HG03135 (cell line): ENCODE measurements around the gene CHCHD6.

Experiments
- ATAC-seq: cut with Tn5 transposase; IDR thresholded peaks from one replicate; pipeline ENCODE4 v1.9.1; 2021; ENCODE audit warnings: mild to moderate bottlenecking, moderate library complexity; ENCODE audit not compliant: unreplicated experiment

The CHCHD6 gene

GRCh38 chr3:126988451-126989021, 284.5 kb downstream of the CHCHD6 start:
- ATAC-seq: no peak

GRCh38 chr3:126989316-126990023, 285.4 kb downstream of the CHCHD6 start:
- no peak for ATAC-seq

- no peak for ATAC-seq
These were observed 286.1 kb downstream of the CHCHD6 start for GRCh38 chr3:126990024-126990700.

GRCh38 chr3:126990890-126991289, 286.9 kb downstream of the CHCHD6 start:
- ATAC-seq: no peak

GRCh38 chr3:126991366-126992200, 287.5 kb downstream of the CHCHD6 start:
- no peak for ATAC-seq

GRCh38 chr3:126992216-126992615, 288.2 kb downstream of the CHCHD6 start:
- no peak for ATAC-seq

- ATAC-seq: no peak
These were observed 288.7 kb downstream of the CHCHD6 start for GRCh38 chr3:126992776-126993175.

- no peak for ATAC-seq
These were observed 289.4 kb downstream of the CHCHD6 start for GRCh38 chr3:126993436-126993835.

GRCh38 chr3:126994661-126995245, 290.7 kb downstream of the CHCHD6 start:
- ATAC-seq: no peak

- ATAC-seq: no peak
These were observed 291.3 kb downstream of the CHCHD6 start for GRCh38 chr3:126995254-126995780.

GRCh38 chr3:126995926-126996512, 292.0 kb downstream of the CHCHD6 start:
- no peak for ATAC-seq

GRCh38 chr3:126996905-126997304, 292.9 kb downstream of the CHCHD6 start:
- ATAC-seq: no peak

GRCh38 chr3:126997455-126998038, 293.5 kb downstream of the CHCHD6 start:
- no peak for ATAC-seq

- ATAC-seq: no peak
These were observed 294.3 kb downstream of the CHCHD6 start for GRCh38 chr3:126998320-126998719.

GRCh38 chr3:126998728-126999127, 294.7 kb downstream of the CHCHD6 start:
- ATAC-seq: no peak

- no peak for ATAC-seq
These were observed 295.3 kb downstream of the CHCHD6 start for GRCh38 chr3:126999383-126999782.

GRCh38 chr3:127000119-127000518, 296.1 kb downstream of the CHCHD6 start:
- no peak for ATAC-seq

GRCh38 chr3:127000761-127001160, 296.7 kb downstream of the CHCHD6 start:
- no peak for ATAC-seq

GRCh38 chr3:127001486-127002194, 297.6 kb downstream of the CHCHD6 start:
- no peak for ATAC-seq
